Measurements from ENCODE around the gene ELP5.

ELP5 gene

DNA sequence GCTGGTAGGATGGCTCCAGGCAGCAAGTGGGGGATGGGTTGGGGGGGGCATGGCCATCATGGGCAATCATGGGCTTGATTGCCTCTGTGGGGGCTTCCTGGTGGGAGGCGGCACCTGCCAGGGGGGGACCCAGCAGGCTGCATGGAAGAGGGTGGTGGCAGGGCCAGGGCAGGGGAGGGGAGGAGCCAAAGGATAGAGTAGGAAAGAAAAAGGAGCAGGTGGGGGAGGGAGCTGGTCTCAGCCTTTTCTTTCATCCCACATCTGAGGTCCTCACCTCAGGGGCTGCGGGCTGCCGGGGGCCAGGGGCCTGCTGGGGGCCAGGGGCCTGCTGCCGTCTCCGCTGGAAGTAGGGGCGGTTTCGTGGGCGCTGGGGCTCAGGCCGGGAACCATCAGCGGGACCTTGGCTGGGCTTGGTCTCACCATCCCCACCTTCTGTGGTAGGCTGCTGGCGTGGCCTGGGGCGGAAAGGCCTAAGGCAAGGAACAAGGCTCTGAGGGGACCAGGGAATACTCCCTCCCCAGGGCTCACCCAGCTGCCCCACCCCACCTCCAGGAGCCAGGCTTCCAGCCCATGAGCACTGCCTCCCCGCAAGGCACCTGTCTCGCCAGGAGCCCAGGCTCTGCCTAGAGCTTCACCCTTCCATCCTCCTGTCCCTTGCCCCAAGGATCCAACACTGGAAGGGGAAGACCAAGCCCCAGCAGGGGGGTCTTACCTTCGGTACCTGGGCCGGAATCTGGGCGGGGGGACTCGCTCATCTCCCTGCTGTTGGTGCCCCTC lies 37.4 kb downstream of the ELP5 start:
- DNase-seq: no peak

DNA sequence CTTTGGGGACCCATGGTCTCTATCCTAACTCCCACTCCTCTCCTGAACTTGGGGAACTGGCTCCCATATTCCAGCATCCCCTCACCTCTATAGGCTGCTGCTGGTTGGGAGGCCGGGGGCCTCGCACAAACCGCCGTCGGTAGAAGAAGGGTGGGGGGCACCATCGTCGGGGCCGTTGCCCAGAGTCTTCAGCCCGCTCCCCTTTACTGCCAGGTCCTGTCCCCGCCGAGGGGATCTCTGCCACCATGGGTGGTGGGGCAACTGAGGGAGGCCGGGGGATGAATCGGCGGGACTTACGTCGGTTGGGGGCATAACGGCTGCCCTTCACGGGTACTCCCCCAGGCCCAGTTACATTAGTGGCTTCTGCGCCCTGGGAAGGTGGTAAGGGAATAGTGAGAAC lies 38.2 kb downstream of the ELP5 start:
- DNase-seq: no peak

GRCh38 chr17:7290685-7291084 lies 38.7 kb downstream of the ELP5 start:
- DNase-seq: no peak

- DNase-seq: no peak
These were observed 40.2 kb downstream of the ELP5 start for GRCh38 chr17:7292194-7292593.

- no peak for DNase-seq
These were observed 40.7 kb downstream of the ELP5 start for GRCh38 chr17:7292729-7293128.

DNA sequence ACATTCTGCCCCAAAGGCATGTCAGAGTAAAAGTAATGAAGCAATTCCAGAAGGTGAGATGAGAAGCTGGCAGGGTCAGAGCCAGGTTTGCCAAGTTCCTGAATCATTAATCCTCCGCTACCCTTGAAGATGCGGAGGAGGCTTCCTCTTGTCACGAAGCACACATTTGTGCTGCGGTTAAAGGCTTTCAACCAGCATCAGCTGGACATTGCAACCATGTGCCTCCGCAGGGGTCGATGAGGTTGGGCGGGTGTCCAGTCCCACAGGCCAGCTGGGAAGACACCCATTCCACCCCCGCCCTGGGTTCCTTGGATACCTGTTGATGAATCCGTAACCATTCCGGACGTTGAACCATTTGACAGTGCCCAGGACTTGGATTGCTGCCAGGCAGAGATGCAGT lies 41.1 kb downstream of the ELP5 start:
- DNase-seq: no peak

- DNase-seq: peak; percentile 65
These were observed 42.0 kb downstream of the ELP5 start for GRCh38 chr17:7293816-7294613.

DNA sequence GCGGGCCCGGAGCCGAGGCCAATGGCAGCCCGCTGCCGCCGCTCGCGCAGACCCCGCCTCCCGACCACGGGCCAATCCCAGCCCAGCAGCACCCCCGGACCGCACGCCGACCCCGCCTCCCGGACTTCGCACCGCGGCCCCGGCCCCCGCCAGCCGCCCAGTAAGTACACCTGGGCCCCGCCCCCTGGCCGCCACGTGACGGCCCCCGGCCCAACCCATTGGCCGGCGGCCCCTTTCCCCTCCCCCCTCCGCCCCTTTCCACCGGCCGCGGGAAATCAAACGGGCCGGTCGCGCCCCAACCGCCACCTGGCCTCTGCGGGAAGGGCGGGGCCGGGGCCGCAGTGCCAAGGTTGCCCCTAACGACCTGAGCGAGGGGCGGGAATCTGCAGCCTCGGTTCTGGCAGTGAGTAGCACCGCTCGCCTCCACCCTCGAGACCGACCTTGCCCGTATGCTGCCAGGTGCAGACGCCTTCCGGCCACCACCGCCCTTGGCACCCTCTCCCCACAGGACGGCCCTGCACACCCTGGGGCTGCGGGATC lies 42.7 kb downstream of the ELP5 start, which contains the start of gene YBX2:
Gene YBX2 (minus strand): TSS at position 26 of the 540 bp plus-strand sequence. CDS start 139 bp downstream, outside the sequence.
- peak; percentile 85 for DNase-seq

- DNase-seq: peak; percentile 36
These were observed 43.5 kb downstream of the ELP5 start for GRCh38 chr17:7295230-7296180.

DNA sequence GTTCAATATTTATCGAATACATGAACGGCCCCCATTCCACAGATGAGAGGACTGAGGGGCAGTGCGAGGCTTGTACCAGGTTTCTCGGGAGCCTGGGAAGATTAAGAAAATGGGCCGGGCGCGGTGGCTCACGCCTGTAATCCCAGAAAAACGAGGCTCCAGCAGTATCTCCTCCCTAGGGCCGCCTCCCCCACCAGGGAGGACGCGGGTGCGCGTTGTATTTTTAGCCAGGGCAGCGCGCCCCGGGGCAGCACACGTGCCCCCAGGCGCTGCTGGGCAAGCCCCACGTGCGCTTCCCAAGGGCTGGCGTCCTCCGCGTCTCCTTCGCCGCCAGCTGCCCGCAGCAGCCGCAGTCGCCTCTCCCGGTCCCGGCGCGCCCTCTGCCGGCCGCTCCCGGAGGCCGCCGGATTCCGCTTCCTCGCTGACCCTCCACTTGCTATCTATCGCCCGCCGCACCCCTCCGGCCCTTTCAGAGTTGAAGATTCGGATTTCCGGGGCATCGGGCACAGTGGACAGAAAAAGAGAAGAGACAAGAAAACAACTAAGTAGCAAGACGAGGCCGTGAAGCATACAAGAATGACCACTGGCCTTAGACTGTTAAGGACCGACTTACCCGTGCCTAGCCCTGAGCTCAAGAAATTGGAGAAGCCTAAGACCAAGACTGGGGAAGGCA lies 44.3 kb downstream of the ELP5 start:
- DNase-seq: peak; percentile 92

DNA sequence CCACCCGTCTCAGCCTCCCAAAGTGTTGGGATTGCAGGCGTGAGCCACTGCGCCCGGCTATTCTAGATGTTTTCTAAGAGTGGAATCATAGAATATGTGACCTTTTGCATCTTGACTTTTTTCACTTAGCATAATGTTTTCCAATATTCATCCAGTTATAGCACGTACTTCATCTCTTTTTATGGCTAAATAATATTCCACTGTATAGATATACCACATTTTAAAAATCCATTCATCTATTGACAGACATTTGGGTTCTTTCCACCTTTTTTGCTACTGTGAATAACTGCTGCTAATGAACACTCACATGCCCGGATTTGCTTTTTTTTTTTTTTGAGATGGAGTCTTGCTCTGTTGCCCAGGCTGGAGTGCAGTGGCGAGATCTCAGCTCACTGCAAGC lies 52.2 kb downstream of the ELP5 start:
- DNase-seq: no peak

- peak; percentile 100 for DNase-seq
These were observed 55.1 kb downstream of the ELP5 start, which contains the start of gene EIF5A for GRCh38 chr17:7306911-7307685. TSS of gene EIF5A (plus strand) at chr17:7307628. CDS start at chr17:7309636, 2,008 bp downstream.

DNA sequence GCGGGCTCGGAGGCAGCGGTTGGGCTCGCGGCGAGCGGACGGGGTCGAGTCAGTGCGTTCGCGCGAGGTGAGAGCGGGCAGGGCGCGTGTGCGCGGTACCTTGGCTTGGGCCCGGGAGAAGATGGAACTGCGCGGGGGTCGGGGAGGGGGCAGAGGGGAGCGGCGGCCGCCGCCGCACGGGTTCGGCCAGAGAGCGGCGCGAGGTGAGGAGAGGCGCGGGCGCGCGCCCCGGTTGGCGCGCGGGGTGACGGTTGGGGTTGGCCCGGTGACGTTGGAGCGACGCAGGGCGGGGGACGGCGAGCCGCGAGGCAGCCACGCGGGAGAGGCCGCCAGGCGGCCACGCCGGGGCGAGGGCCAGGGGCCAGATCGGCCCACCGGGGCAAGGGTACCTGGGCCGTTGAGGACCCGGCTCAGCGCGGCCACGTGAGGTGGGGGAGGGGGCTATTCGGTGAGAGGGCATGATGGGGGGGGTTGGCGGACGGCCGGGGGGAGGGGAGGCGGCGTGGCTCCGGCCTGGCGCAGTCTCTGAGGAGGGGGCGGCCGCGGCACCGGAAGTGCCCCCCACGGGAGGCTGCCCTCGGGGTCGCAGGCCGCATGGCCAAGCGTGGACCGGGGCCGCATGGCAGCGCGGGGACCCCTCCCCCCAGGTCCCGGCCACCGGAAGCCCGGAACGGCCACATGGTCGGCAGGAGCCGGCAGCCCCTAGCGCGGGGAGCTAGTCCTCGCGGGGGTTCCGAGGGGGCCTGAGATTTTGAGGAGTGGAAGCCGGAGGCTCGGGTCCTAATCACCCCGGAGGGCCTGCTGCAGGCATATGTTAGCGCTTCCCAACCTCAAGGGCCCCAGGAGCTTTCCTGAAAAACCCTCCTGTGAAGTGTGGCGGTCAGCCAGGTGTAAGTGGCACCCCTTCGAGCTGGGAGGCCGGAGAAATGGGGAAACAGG lies 55.9 kb downstream of the ELP5 start:
- peak; percentile 69 for DNase-seq

DNA sequence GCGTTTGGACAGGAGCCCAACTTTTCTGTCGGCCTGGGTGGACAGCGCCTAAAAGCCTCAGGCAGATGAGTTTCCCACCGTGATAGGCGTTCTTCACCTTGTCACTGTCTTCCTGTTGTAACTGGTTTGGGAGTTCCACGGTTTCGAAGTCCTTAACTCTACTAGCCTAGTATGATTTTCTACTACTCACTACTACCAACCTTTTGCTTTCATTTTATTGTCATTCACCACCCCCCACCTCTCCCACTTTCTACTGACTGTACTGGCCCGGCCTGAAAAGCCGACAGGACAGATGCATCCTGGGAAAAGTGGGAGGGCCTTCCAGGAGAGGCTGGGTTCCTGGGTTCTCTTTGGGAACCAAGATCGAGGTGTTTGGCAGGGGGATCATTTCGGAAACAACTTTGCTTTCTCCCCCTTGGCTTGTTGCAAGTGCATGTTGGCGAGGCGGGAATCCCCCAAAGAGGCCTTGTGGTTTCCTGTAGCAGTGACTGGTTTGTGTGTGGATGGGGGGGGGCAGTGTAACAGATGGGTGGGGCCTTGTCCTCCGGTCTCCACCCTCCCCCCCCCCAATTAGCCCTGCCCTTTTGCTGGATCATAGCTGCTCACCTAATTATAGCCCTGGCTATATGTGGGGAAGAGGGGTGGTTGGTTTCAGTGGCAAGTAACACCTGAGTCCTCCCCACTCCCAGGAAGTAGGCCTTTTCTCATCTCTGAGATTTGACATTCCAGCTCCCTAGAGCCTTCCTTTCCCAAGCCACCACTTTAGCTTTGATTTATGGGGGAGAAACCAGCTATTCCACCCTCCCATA lies 56.8 kb downstream of the ELP5 start:
- peak; percentile 93 for DNase-seq
